OCI-LY1 (cell line): ENCODE measurements around the gene SLC41A2.

Experiments
- EZH2 ChIP-seq: fragments of 200-600 bp; sonication (generic), shearing (Covaris generic); IDR thresholded peaks from 2 replicates; pipeline ENCODE4 v1.8.0; 2017; ENCODE audit warnings: borderline replicate concordance, mixed run types, mild to moderate bottlenecking, antibody characterized with exemption, low read length, moderate library complexity, mixed read lengths
- TF ChIP-seq, protein P1 (sequence below): fragments of 200-600 bp; sonication (generic), shearing (Covaris generic); IDR thresholded peaks from 2 replicates; pipeline ENCODE4 v1.5.1; 2017; ENCODE audit warnings: mild to moderate bottlenecking, antibody characterized with exemption, low read length, moderate library complexity, mixed read lengths

DNA sequence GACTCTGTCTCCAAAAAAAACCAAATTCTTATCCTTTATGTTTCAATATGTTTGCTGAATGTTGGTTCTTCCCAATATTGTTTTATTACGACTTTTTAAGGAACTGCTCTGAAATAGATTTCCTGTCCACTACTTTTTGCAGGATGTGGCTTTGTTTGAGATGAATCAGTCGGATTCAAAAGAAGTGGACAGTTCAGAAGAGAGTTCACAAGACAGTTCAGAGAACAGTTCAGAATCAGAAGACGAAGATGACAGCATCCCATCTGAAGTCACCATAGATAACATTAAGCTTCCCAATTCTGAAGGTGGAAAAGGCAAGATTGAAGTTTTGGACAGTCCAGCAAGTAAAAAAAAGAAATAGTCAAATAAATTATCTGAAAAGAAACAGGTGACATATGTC is 36.2 kb upstream of the SLC41A2 start:
- TF ChIP-seq, protein P1, sequence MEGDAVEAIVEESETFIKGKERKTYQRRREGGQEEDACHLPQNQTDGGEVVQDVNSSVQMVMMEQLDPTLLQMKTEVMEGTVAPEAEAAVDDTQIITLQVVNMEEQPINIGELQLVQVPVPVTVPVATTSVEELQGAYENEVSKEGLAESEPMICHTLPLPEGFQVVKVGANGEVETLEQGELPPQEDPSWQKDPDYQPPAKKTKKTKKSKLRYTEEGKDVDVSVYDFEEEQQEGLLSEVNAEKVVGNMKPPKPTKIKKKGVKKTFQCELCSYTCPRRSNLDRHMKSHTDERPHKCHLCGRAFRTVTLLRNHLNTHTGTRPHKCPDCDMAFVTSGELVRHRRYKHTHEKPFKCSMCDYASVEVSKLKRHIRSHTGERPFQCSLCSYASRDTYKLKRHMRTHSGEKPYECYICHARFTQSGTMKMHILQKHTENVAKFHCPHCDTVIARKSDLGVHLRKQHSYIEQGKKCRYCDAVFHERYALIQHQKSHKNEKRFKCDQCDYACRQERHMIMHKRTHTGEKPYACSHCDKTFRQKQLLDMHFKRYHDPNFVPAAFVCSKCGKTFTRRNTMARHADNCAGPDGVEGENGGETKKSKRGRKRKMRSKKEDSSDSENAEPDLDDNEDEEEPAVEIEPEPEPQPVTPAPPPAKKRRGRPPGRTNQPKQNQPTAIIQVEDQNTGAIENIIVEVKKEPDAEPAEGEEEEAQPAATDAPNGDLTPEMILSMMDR: no peak
- no peak for TF ChIP-seq EZH2
